GM08714 (cell line): ENCODE measurements around the gene SLC2A3.
"Not testable (repeated sequence)": the region's sequence is repeated elsewhere in the genome, so short reads cannot be mapped to it uniquely, and the experiment has no call there.

Source experiments
- H3K4me3 ChIP-seq: fragments of 200-500 bp; sonication (Bioruptor generic); 2 replicates; pipeline ENCODE4 v1.5.1; 2014; ENCODE audit warnings: mild to moderate bottlenecking, low read length, inconsistent platforms
- ZNF274 ChIP-seq: IDR thresholded peaks from 2 replicates; pipeline ENCODE4 v1.6.1; 2012; ENCODE audit warnings: mild to moderate bottlenecking, low read depth, low read length

SLC2A3 gene

DNA sequence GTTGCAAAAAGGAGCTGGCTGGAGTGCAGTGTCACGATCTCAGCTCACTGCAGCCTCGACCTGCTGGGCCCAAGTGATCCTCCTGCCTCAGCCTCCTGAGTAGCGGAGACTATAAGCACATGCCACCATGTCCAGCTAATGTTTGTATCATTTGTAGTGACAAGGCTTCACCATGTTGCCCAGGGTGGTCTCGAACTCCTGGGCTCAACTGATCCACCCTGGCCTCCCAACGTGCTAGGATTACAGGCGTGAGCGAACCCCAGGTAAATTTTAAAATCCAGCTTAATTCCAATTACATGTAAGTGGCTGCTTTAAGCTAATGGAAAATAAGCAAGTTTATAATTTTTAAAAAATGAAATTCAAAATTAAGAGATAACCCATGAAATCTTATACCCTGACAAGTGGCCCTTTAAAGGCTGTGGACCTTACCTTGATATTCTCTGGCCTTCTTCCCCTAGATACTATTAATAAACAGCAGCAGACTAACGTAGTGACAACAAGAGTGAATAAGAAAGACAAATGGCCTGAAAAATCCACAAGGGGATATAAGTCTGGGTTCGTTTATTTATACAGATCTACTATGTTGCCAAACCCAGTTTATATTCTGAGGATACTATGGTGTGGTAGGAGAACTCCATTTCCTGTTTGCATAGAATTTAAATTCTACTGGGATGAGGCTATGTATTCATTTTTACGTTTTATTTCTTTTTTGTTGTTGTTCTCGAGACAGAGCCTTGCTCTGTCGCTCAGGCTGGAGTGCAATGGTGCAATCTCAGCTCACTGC, 25.6 kb upstream of the SLC2A3 start:
- H3K4me3 ChIP-seq: peak overlapping the region; percentile 88; the same call in 1 of the 2 replicates
- no peak for TF ChIP-seq ZNF274

DNA sequence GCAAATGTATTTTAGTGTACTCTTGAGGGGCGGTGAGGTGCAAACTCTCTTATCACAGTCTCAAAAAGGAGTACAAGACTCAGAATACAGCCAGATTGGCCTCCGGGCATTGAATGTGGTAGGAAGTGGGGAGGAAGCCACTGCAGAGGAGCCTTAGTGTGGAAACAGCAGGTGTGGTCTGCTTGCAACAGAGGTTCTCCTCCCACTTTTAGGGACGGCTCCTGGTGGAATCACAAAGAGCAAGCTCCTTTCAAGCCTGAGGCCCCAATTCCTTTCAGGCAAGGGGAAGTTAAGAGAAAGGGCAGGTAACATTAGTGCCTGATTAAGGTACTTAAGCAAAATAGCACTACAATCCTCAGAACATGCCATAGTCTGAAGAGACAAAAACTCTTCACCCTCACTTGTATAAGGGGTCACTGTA, 23.7 kb upstream of the SLC2A3 start:
- no peak for TF ChIP-seq ZNF274
- H3K4me3 ChIP-seq: no peak overlapping the region; the same call in 1 of the 2 replicates

DNA sequence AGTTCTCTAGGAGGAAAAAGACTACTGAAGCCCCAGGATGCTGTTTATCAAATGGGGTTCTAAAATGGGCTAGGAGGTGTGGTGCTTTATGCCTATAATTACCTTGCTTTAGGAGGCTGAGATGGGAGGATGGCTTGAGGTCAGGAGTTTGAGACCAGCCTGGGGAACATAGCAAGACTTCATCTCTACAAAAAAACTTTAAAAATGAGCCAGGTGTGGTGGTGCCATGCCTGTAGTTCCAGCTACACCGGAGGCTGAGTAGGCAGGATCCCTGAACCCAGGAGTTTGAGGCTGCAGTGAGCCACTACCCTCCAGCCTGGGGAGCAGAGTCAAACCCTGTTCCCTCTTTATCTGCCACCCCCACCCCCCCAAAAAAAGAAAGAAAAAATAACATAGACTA, 23.3 kb upstream of the SLC2A3 start:
- H3K4me3 ChIP-seq: no peak overlapping the region; the same call in 1 of the 2 replicates

DNA sequence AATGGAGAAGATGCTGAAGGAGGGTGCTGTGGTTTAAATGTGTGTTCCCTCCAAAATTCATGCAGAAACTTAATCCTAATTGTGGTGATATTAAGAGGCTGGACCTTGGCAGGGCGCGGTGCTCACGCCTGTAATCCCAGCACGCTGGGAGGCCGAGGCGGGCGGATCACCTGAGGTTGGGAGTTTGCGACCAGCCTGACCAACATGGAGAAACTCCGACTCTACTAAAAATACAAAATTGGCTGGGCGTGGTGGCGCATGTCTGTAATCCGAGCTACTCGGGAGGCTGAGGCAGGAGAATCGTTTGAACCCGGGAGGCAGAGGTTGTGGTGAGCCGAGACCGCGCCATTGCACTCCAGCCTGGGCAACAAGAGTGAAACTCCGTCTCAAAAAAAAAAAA, 18.9 kb upstream of the SLC2A3 start:
- H3K4me3 ChIP-seq: not testable (repeated sequence)

More for the DNA sequence above, 23.3 kb upstream of the SLC2A3 start:
- no peak for TF ChIP-seq ZNF274

DNA sequence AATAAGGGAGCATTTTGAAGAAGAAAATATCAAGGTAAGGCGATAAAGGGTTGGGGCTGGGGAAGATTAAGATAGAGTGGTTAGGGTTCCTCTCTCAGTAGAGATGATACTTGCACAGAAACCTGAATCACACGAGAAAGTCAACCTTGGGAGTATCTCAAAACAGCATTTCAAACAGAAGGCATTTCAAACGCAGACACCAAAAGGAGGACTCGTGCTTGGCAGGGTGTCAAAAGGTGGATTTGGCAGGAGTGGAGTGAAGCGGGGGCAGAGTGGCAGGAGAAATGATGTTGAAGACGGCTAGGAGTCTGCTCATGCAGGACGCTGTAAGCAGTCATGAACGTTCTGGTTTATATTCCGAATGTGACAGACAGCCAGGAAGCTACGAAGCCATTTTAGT, 18.4 kb upstream of the SLC2A3 start:
- H3K4me3 ChIP-seq: not testable (repeated sequence)

DNA sequence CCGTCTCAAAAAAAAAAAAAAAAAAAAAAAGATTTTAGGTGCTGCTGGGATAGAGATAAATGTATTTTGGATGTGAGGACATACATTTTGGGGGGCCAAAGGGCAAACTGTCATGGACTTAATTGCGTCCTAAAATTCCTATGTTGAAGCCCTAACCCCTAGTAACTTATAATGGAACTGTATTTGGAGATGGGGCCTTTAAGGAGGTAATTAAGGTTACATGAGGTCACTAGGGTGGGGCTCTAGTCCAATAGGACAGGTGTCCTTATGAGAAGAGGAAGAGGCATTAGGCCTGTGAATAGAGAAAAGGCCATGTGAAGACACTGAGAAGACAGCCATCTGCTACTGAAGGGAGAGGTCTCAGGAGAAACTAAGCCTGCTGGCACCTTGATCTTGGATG, 17.9 kb upstream of the SLC2A3 start:
- not testable (repeated sequence) for H3K4me3 ChIP-seq

DNA sequence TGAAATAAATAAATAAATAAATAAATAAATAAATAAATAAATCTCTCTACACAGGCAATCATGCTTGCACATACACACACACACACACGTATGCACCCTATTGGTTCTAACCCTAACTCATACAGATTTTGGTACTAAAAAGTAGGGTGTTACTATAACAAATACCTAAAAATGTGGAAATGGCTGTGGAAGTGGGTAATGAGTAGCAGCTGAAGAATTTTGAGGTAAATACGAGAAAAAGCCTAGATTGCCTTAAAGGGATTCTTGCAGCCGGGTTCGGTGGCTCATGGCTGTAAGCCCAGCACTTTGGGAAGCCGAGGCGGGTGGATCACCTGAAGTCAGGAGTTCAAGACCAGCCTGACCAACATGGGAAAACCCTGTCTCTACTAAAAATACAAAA, 15.7 kb upstream of the SLC2A3 start:
- H3K4me3 ChIP-seq: no peak overlapping the region
- TF ChIP-seq ZNF274: no peak

DNA sequence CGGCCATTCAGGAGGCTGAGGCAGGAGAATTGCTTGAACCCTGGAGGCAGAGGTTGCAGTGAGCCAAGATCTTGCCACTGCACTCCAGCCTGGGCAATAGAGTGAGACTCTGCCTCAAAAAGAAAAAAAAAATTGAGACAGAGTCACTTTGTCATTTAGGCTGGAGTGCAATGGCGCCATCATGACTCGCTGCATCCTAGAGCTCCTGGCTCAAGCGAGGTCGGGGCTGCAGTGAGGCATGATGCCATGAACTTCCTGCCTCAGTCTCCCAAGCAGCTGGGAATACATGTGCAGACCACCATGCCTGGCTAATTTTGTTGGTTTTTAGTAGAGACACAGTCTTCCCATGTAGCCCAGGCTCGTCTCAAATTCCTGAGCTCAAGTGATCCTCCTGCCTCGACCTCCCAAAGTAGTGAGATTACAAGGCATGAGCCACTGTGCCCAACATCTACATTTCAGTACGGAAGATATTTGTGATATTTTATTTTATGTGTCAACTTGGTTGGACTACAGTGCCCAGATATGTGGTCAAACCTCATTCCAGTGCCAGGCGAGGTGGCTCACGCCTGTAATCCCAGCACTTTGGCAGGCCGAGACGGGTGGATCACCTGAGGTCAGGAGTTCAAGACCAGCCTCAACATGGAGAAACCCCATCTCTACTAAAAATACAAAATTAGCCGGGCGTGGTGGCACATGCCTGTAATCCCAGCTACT, 14.4 kb upstream of the SLC2A3 start:
- not testable (repeated sequence) for H3K4me3 ChIP-seq

DNA sequence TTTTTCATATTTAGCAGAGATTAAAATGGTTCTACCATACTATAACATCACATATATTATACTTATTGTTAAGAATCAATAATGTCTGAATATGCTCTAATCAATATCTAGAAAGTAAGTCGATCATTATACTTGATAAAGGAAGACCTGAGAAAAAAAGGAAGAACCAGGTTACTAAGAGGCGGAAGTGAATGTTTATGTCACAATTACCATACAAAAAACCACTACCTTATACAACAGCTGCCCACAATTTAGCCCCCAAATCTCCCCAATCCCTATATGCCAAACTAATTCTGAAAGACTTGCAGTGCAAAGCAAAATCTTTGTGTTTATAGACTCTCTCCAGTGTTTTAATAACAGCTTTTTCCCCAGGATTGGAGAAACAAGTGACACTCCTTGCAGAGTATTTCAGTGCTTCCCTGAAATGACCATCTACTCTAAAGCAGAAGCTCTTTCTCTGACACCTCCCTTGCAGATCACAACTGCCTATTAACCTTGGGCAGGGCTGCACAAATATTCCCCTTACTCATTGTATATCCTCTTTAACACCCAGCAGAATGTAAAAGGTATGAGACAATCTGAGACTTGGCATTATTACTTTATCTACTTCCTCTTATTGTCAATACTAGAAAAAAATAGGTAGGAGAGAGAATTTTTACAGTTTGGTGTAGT, 12.7 kb upstream of the SLC2A3 start:
- no peak for TF ChIP-seq ZNF274
- H3K4me3 ChIP-seq: no peak overlapping the region

DNA sequence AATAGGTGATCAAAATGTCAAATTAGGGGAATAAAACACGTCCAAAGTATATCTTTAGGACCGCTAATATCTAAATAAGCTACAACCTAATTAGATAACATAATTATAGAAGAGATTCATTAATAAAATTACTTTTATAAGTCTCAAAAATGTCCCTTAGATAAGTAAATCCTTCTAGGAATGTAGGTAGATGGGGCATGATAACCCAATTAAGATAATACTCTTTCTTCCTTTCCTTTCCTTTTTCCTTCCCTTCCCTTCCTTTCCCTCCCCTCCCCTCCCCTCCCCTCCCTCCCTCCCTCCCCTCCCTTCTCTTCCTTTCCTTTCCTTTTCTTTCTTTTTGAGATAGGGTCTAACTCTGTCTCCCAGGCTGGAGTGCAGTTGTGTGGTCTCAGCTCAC, 11.0 kb upstream of the SLC2A3 start:
- no peak for TF ChIP-seq ZNF274
- H3K4me3 ChIP-seq: no peak overlapping the region

DNA sequence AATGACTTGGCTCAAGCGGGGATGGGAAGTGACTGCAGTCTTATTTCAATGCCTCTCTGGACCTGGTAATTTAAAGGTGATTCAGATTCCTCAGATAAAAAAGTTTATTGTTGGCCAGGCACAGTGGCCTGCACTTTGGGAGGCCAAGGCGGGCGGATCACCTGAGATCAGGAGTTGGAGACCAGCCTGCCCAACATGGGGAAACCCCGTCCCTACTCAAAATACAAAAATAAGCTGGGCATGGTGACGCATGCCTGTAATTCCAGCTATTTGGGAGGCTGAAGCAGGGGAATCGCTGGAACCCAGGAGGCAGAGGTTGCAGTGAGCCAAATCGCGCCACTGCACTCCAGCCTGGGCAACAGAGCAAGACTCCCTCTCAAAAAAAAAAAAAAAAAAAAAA, 8.8 kb upstream of the SLC2A3 start:
- H3K4me3 ChIP-seq: not testable (repeated sequence)

DNA sequence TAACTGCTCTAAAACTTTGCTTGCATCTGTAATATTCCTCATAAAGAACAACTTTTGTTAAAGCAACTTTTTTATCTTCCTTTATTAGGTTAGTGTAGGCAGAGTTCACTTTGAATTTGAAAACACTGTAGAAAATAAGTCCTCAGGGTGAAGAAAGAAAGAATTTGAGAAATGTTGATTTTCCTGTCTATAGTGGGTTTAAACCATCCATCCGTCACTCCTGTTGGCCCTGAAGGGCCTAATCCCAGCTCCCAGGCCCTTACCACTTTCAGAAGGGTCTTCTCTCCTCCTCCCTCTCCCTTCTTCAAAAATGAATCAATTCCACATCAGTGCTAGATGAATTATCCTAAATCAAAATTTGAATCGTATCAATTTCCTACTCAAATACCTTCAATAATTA, 4.9 kb upstream of the SLC2A3 start:
- H3K4me3 ChIP-seq: no peak overlapping the region
- TF ChIP-seq ZNF274: no peak

DNA sequence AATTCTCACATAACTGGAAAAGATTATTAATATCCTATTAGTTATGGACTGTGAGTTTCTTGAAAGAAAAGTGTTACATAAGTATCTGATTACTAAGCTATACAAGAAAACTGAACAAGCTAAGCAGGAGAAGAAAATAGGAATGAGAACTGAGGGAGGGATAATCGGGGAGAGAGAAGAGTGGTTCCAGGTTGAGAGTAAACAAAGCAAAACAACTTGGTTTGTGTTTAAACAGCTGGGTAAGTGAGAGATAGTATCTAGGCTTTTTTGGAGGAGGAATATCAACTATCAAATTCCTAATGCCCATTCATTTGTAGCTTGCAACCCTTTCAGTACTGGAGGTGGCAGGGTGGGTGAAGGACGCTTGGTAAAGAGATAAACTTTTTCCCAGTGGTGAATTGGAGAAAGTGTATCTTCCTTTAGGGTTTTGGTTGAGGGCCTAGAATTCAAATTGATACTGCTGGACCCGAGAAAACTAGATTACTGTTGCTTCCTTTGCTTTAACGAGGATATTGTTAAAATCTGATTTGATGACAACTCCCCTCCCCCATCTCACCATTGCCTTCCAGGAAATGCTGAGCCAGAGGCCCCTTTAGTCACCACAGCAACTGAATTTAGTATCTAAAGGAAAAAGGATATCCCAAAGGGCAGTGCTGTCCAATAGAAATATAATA, 2.0 kb upstream of the SLC2A3 start:
- no peak overlapping the region for H3K4me3 ChIP-seq
- TF ChIP-seq ZNF274: no peak

DNA sequence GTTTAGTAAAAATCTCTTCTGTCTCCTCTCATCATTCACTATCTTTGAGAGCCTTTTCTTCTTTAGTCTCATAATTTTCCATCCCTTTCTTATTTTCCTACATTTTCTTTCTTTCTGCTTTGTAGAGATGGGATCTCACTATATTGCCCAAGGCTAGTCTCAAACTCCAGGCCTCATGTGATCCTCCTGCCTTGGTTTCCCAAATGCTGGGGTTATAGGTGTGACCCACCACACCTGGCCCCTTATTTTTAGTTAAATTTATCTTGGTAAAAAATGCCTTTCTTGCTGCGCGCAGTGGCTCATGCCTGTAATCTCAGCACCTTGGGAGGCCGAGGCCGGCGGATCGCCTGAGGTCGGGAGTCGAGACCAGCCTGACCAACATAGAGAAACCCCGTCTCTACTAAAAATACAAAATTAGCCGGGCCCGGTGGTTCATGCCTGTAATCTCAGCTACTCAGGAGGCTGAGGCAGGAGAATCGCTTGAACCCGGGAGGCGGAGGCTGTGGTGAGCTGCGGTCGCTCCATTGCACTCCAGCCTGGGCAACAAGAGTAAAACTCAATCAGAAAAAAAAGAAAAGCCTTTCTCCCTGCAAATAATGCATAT, 996 bp downstream of the SLC2A3 start:
- TF ChIP-seq ZNF274: no peak
- peak overlapping the region; percentile 94 for H3K4me3 ChIP-seq
